ENCODE measurements around the gene MEF2D.

GRCh38 chr1:156489166-156489934 is 11.2 kb downstream of the MEF2D start:
- no peak for TF ChIP-seq CTCF (conservative IDR thresholded peaks at IDR 0.05)
- TF ChIP-seq EZH2 (IDR thresholded peaks at IDR 0.05; ENCODE audit: low read depth): no peak
